ENCODE measurements around the gene LCN9. TPM values are rescaled to one million over a fixed set of nuclear protein-coding genes. Genes with fewer than 3 reads are reported as not detected.

LCN9 gene
- total and polyA plus RNA-seq, 4 donors: not detected

GRCh38 chr9:135650408-135650807 lies 12.7 kb upstream of the LCN9 start:
- WGBS, 2 donors: 94 to 95% methylated on average over 17 of the region's 17 CpGs
- no peaks in the 10 kb centered on the region for H3K36me3 ChIP-seq (ENCODE audit: control insufficient read depth in 4 of 4, insufficient read depth in 4 of 4, low read length in 4 of 4)
- H3K27ac ChIP-seq (ENCODE audit: low read depth in 1 of 2, low read length in 1 of 2): no peak overlapping the region
- H3K4me1 ChIP-seq (ENCODE audit: control insufficient read depth in 5 of 5, insufficient read depth in 5 of 5, low read length in 5 of 5): no peaks in the 10 kb centered on the region
- no peaks in the 10 kb centered on the region for H3K27me3 ChIP-seq (ENCODE audit: control insufficient read depth in 3 of 3, insufficient read depth in 3 of 3, low read length in 2 of 3)
- no peak for DNase-seq
- no peak for ATAC-seq (ENCODE audit: insufficient read depth, low FRiP score)
- no peak for TF ChIP-seq CTCF (IDR thresholded peaks at IDR 0.05; ENCODE audit: control extremely low read depth, extremely low read depth)
- no peak overlapping the region for H3K9ac ChIP-seq (ENCODE audit: insufficient read depth in 1 of 2, low read length in 2 of 2)
- no peak overlapping the region for H3K4me3 ChIP-seq
- peaks cover 2 to 22% (median 13%) of the 10 kb centered on the region in 4 donors for H3K9me3 ChIP-seq (ENCODE audit: control insufficient read depth in 4 of 4, insufficient read depth in 3 of 4, low read length in 3 of 4)

- no peak for TF ChIP-seq CTCF (IDR thresholded peaks at IDR 0.05; ENCODE audit: control extremely low read depth, extremely low read depth)
- 76 to 80% methylated on average over 7 to 8 of the region's 8 CpGs for WGBS, 2 donors
- no peaks in the 10 kb centered on the region for H3K27me3 ChIP-seq (ENCODE audit: control insufficient read depth in 3 of 3, insufficient read depth in 3 of 3, low read length in 2 of 3)
- H3K36me3 ChIP-seq (ENCODE audit: control insufficient read depth in 4 of 4, insufficient read depth in 4 of 4, low read length in 4 of 4): no peaks in the 10 kb centered on the region
- DNase-seq (no peak), ATAC-seq (ENCODE audit: insufficient read depth, low FRiP score) (no peak)
- H3K27ac ChIP-seq (ENCODE audit: low read depth in 1 of 2, low read length in 1 of 2): no peak overlapping the region
- H3K9me3 ChIP-seq (ENCODE audit: control insufficient read depth in 4 of 4, insufficient read depth in 3 of 4, low read length in 3 of 4): peaks cover 0 to 3% (median 1%) of the 10 kb centered on the region in 4 donors
- no peaks in the 10 kb centered on the region for H3K4me1 ChIP-seq (ENCODE audit: control insufficient read depth in 5 of 5, insufficient read depth in 5 of 5, low read length in 5 of 5)
- H3K9ac ChIP-seq (ENCODE audit: insufficient read depth in 1 of 2, low read length in 2 of 2): no peak overlapping the region
- no peak overlapping the region for H3K4me3 ChIP-seq
These were observed 7.8 kb upstream of the LCN9 start for GRCh38 chr9:135655317-135655716.

GRCh38 chr9:135657416-135657815 lies 5.7 kb upstream of the LCN9 start:
- 83 to 89% methylated on average over 15 of the region's 15 CpGs for WGBS, 2 donors
- Histone ChIP-seq H3K9ac (ENCODE audit: insufficient read depth in 1 of 2, low read length in 2 of 2) (no peak overlapping the region), H3K27me3 (ENCODE audit: control insufficient read depth in 3 of 3, insufficient read depth in 3 of 3, low read length in 2 of 3) (no peaks in the 10 kb centered on the region), H3K27ac (ENCODE audit: low read depth in 1 of 2, low read length in 1 of 2) (no peak overlapping the region), H3K4me1 (ENCODE audit: control insufficient read depth in 5 of 5, insufficient read depth in 5 of 5, low read length in 5 of 5) (no peaks in the 10 kb centered on the region), H3K4me3 (no peak overlapping the region), H3K36me3 (ENCODE audit: control insufficient read depth in 4 of 4, insufficient read depth in 4 of 4, low read length in 4 of 4) (no peaks in the 10 kb centered on the region), H3K9me3 (ENCODE audit: control insufficient read depth in 4 of 4, insufficient read depth in 3 of 4, low read length in 3 of 4) (peaks cover 0 to 1% (median 0%) of the 10 kb centered on the region in 4 donors)
- ATAC-seq (ENCODE audit: insufficient read depth, low FRiP score): no peak
- no peak for TF ChIP-seq CTCF (IDR thresholded peaks at IDR 0.05; ENCODE audit: control extremely low read depth, extremely low read depth)
- DNase-seq: no peak

- no peak for TF ChIP-seq CTCF (IDR thresholded peaks at IDR 0.05; ENCODE audit: control extremely low read depth, extremely low read depth)
- H3K9ac ChIP-seq (ENCODE audit: insufficient read depth in 1 of 2, low read length in 2 of 2): no peak overlapping the region
- H3K4me3 ChIP-seq: no peak overlapping the region
- DNase-seq (no peak), ATAC-seq (ENCODE audit: insufficient read depth, low FRiP score) (no peak)
- H3K4me1 ChIP-seq (ENCODE audit: control insufficient read depth in 5 of 5, insufficient read depth in 5 of 5, low read length in 5 of 5): no peaks in the 10 kb centered on the region
- WGBS, 2 donors: 90% methylated on average over 13 of the region's 13 CpGs
- no peaks in the 10 kb centered on the region for H3K27me3 ChIP-seq (ENCODE audit: control insufficient read depth in 3 of 3, insufficient read depth in 3 of 3, low read length in 2 of 3)
- no peak overlapping the region for H3K27ac ChIP-seq (ENCODE audit: low read depth in 1 of 2, low read length in 1 of 2)
- no peaks in the 10 kb centered on the region for H3K36me3 ChIP-seq (ENCODE audit: control insufficient read depth in 4 of 4, insufficient read depth in 4 of 4, low read length in 4 of 4)
- peaks cover 0 to 1% (median 0%) of the 10 kb centered on the region in 4 donors for H3K9me3 ChIP-seq (ENCODE audit: control insufficient read depth in 4 of 4, insufficient read depth in 3 of 4, low read length in 3 of 4)
These were observed 3.9 kb upstream of the LCN9 start for GRCh38 chr9:135659252-135659651.
